ENCODE results near the gene GARIN5A. TPM values are rescaled to one million over a fixed set of nuclear protein-coding genes. Genes with fewer than 3 reads are reported as not detected.

Gene GARIN5A
- polyA plus RNA-seq, 1 donor (not counting 4 experiments of a cell fraction or from before 2014, with no cell fraction given) = 0.37 TPM

GRCh38 chr19:50431343-50432220 is 45.1 kb downstream of the GARIN5A start:
- no peak for TF ChIP-seq EZH2 (IDR thresholded peaks at IDR 0.05; ENCODE audit: low read length)
- TF ChIP-seq, protein P1, sequence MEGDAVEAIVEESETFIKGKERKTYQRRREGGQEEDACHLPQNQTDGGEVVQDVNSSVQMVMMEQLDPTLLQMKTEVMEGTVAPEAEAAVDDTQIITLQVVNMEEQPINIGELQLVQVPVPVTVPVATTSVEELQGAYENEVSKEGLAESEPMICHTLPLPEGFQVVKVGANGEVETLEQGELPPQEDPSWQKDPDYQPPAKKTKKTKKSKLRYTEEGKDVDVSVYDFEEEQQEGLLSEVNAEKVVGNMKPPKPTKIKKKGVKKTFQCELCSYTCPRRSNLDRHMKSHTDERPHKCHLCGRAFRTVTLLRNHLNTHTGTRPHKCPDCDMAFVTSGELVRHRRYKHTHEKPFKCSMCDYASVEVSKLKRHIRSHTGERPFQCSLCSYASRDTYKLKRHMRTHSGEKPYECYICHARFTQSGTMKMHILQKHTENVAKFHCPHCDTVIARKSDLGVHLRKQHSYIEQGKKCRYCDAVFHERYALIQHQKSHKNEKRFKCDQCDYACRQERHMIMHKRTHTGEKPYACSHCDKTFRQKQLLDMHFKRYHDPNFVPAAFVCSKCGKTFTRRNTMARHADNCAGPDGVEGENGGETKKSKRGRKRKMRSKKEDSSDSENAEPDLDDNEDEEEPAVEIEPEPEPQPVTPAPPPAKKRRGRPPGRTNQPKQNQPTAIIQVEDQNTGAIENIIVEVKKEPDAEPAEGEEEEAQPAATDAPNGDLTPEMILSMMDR (optimal IDR thresholded peaks at IDR 0.05 in 1 of 3, IDR thresholded peaks at IDR 0.05 in 1 of 3, conservative IDR thresholded peaks at IDR 0.05 in 1 of 3; ENCODE audit: extremely low read depth in 1 of 3, insufficient read depth in 2 of 3, low read length in 3 of 3) = no peak
- Histone ChIP-seq H2AFZ (ENCODE audit: control insufficient read depth, low read length) (peak overlapping the region; percentile 99), H3K9me1 (ENCODE audit: control insufficient read depth, extremely low read depth, insufficient read depth, low read length) (no peaks in the 10 kb centered on the region), H3K36me3 (ENCODE audit: control insufficient read depth in 2 of 2, extremely low read depth in 1 of 2, insufficient read depth in 2 of 2, low read length in 2 of 2) (no peaks in the 10 kb centered on the region), H3K27me3 (ENCODE audit: control insufficient read depth, extremely low read depth, insufficient read depth, low read length) (peaks cover 14% of the 10 kb centered on the region), H3K4me2 (ENCODE audit: control insufficient read depth, extremely low read depth, insufficient read depth, low read depth, low read length) (peak overlapping the region; percentile 97), H4K20me1 (ENCODE audit: control insufficient read depth, extremely low read depth, insufficient read depth, low read length) (no peaks in the 10 kb centered on the region), H3K27ac (ENCODE audit: control insufficient read depth, insufficient read depth, low read length) (no peak overlapping the region), H3K4me3 (ENCODE audit: control insufficient read depth in 2 of 3, extremely low read depth in 1 of 3, insufficient read depth in 2 of 3, low read depth in 1 of 3, low read length in 3 of 3) (peak overlapping the region; percentile 52 to 77 (median 70)), H3K79me2 (ENCODE audit: control insufficient read depth, insufficient read depth, low read length) (no peaks in the 10 kb centered on the region), H3K9me3 (ENCODE audit: control insufficient read depth, low read depth, low read length) (no peaks in the 10 kb centered on the region), H3K4me1 (ENCODE audit: control insufficient read depth, extremely low read depth, insufficient read depth, low read length) (peaks cover 9% of the 10 kb centered on the region), H3K9ac (ENCODE audit: control insufficient read depth, extremely low read depth, insufficient read depth, low read length) (peak overlapping the region; percentile 52)
- FAIRE-seq (no peak), DNase-seq (ENCODE audit: low read depth, low spot score) (no peak)
- dilution Hi-C loops (cut with MboI; ENCODE audit: extremely low pct_ligation_motif_present, low sequenced_read_pairs) = no loop called here

GRCh38 chr19:50430888-50431342 is 45.7 kb downstream of the GARIN5A start:
- H3K36me3 ChIP-seq (ENCODE audit: control insufficient read depth in 2 of 2, extremely low read depth in 1 of 2, insufficient read depth in 2 of 2, low read length in 2 of 2) = no peaks in the 10 kb centered on the region

More at GRCh38 chr19:50430888-50431342, 45.7 kb downstream of the GARIN5A start:
- dilution Hi-C loops (cut with MboI; ENCODE audit: extremely low pct_ligation_motif_present, low sequenced_read_pairs) = no loop called here
- Histone ChIP-seq H4K20me1 (ENCODE audit: control insufficient read depth, extremely low read depth, insufficient read depth, low read length) (no peaks in the 10 kb centered on the region), H3K9me1 (ENCODE audit: control insufficient read depth, extremely low read depth, insufficient read depth, low read length) (no peaks in the 10 kb centered on the region), H3K9ac (ENCODE audit: control insufficient read depth, extremely low read depth, insufficient read depth, low read length) (peak overlapping the region; percentile 52), H3K4me3 (ENCODE audit: control insufficient read depth in 2 of 3, extremely low read depth in 1 of 3, insufficient read depth in 2 of 3, low read depth in 1 of 3, low read length in 3 of 3) (peak overlapping the region in 2 of 3 experiments; percentile 70 to 77), H3K4me1 (ENCODE audit: control insufficient read depth, extremely low read depth, insufficient read depth, low read length) (peaks cover 9% of the 10 kb centered on the region), H3K79me2 (ENCODE audit: control insufficient read depth, insufficient read depth, low read length) (no peaks in the 10 kb centered on the region), H2AFZ (ENCODE audit: control insufficient read depth, low read length) (peak overlapping the region; percentile 99), H3K9me3 (ENCODE audit: control insufficient read depth, low read depth, low read length) (no peaks in the 10 kb centered on the region), H3K27me3 (ENCODE audit: control insufficient read depth, extremely low read depth, insufficient read depth, low read length) (peaks cover 14% of the 10 kb centered on the region), H3K4me2 (ENCODE audit: control insufficient read depth, extremely low read depth, insufficient read depth, low read depth, low read length) (peak overlapping the region; percentile 97), H3K27ac (ENCODE audit: control insufficient read depth, insufficient read depth, low read length) (no peak overlapping the region)
- no peak for DNase-seq (ENCODE audit: low read depth, low spot score)
- no peak for TF ChIP-seq EZH2 (IDR thresholded peaks at IDR 0.05; ENCODE audit: low read length)
- TF ChIP-seq, protein P1 (optimal IDR thresholded peaks at IDR 0.05 in 1 of 3, IDR thresholded peaks at IDR 0.05 in 1 of 3, conservative IDR thresholded peaks at IDR 0.05 in 1 of 3; ENCODE audit: extremely low read depth in 1 of 3, insufficient read depth in 2 of 3, low read length in 3 of 3) = no peak
- FAIRE-seq = no peak
